Psoas muscle (tissue), 8 donors: ENCODE data around the gene FKBP11. TPM values are rescaled to one million over a fixed set of nuclear protein-coding genes. Genes with fewer than 3 reads are reported as not detected.
A peak's percentile ranks its signal among the peaks of the same experiment; 100 is the strongest.
"Not testable (repeated sequence)": the region's sequence is repeated elsewhere in the genome, so short reads cannot be mapped to it uniquely, and the experiment has no call there.

Experiments used
- ATAC-seq, 4 donors: fragments of 200-7000 bp; cut with Tn5 transposase; one replicate each; pipeline ENCODE4 v1.9.1; 2020; ENCODE audit warnings: moderate library complexity in 3 of 4, mild to moderate bottlenecking in 2 of 4
- DNase-seq, 2 donors: peaks; one replicate each; pipeline ENCODE4 v3.0.0-alpha.2; 2020
- H3K27ac ChIP-seq: fragments of 200-600 bp; one replicate; pipeline ENCODE4 v1.8.0; 2022
- H3K27me3 ChIP-seq, 3 donors: fragments of 200-600 bp in 1 of 3; one replicate each; pipeline versions ENCODE4 v1.6.1 to v1.8.0; 2013 to 2022; ENCODE audit warnings: low read length in 2 of 3, mild to moderate bottlenecking in 2 of 3, moderate library complexity in 1 of 3; ENCODE audit not compliant: insufficient read depth in 3 of 3
- H3K36me3 ChIP-seq, 2 donors: fragments of 200-600 bp in 1 of 2; one replicate each; pipeline versions ENCODE4 v1.6.1 to v1.8.0; 2013 to 2022; ENCODE audit warnings: low read depth in 1 of 2, mild to moderate bottlenecking in 1 of 2, moderate library complexity in 1 of 2; ENCODE audit not compliant: insufficient read depth in 1 of 2
- H3K4me1 ChIP-seq: fragments of 200-600 bp; one replicate; pipeline ENCODE4 v1.8.0; 2022
- H3K4me3 ChIP-seq: fragments of 200-600 bp; one replicate; pipeline ENCODE4 v1.8.0; 2022; ENCODE audit warnings: mild to moderate bottlenecking
- H3K9me3 ChIP-seq: fragments of 200-600 bp; one replicate; pipeline ENCODE4 v1.8.0; 2022
- CTCF ChIP-seq: fragments of 200-600 bp; IDR thresholded peaks from one replicate; pipeline ENCODE4 v1.8.0; 2022; ENCODE audit warnings: antibody characterized with exemption
- WGBS, 3 donors: extraction: QIAGEN DNeasy Blood & Tissue Kit; methylation state at CpG; one replicate each; pipeline versions ENCODE4 v1.1.6 to v1.1.7; 2013; 5-methylcytosine and 5-hydroxymethylcytosine counted together
- intact Hi-C, 2 donors: fragments of 100-400 bp; cut with DNase I; formaldehyde crosslinking; loops; one replicate each; pipeline versions ENCODE4 v1.11.0 to v1.14.2; 2022
- polyA plus RNA-seq, 3 donors: library from polyadenylated mRNA; stranded (reverse); fragments of 200-250 nt; gene quantifications; one replicate each; pipeline ENCODE4 v1.2.3, GENCODE V29; 2013
- total RNA-seq, 4 donors: library from RNA; stranded (reverse); fragmentation: NEBNext Ultra II Directional in 2 of 4; extraction: Animal tissue kit (Norgen Biotek cat#: 25700) in 2 of 4; gene quantifications; one replicate each; pipeline versions ENCODE4 v1.2.1 to v1.2.4, GENCODE V29; 2021 to 2023
- donor health status: healthy with polysubstance abuse.
- donor health status: DM: no; HTN: no; CAD: no; lungs with moderate emphysema.
- donor health status: Bipolar disorder and iron deficiency.
- donor health status: healthy.
- donor health status: DM: yes; HTN: yes; CAD: no.
- donor health status: DM: no; HTN: no; CAD: no.
- donor health status: DM: no; HTN: no; CAD: no.
- donor health status: DM: yes; HTN: yes; CAD: no.

FKBP11 gene
- total and polyA plus RNA-seq, 7 donors = 1.6 to 7.8 (median 2.6) TPM

- peaks cover 0 to 2% of the 10 kb centered on the region in 2 donors for H3K36me3 ChIP-seq
- WGBS, 3 donors = 1 to 2% (median 1%) methylated on average over 42 to 43 of the region's 43 CpGs
- H3K27me3 ChIP-seq = peaks cover 0 to 7% (median 0%) of the 10 kb centered on the region in 3 donors
- H3K4me3 ChIP-seq = peak overlapping the region; percentile 83
- H3K4me1 ChIP-seq = no peaks in the 10 kb centered on the region
- DNase-seq (peak; percentile 37 to 74), ATAC-seq (peak; percentile 69 to 90 (median 82))
- intact Hi-C loops = no loop called here
- no peak overlapping the region for H3K27ac ChIP-seq
- peak; percentile 50 for TF ChIP-seq CTCF
- H3K9me3 ChIP-seq = no peaks in the 10 kb centered on the region
Observed at GRCh38 chr12:48924617-48925303, 532 bp downstream of the FKBP11 start.

GRCh38 chr12:48923117-48923516 lies 2.2 kb downstream of the FKBP11 start:
- H3K4me3 ChIP-seq = no peak overlapping the region
- H3K27me3 ChIP-seq = peaks cover 0 to 7% (median 0%) of the 10 kb centered on the region in 3 donors
- WGBS, 3 donors = 90 to 96% (median 90%) methylated on average over 3 of the region's 3 CpGs
- ATAC-seq (no peak), DNase-seq (no peak)
- no peaks in the 10 kb centered on the region for H3K9me3 ChIP-seq
- no peak overlapping the region for H3K27ac ChIP-seq
- TF ChIP-seq CTCF = no peak
- intact Hi-C loops = no loop called here
- no peaks in the 10 kb centered on the region for H3K4me1 ChIP-seq
- peaks cover 0 to 2% of the 10 kb centered on the region in 2 donors for H3K36me3 ChIP-seq

GRCh38 chr12:48917857-48918537 lies 7.3 kb downstream of the FKBP11 start:
- intact Hi-C loops = no loop called here

GRCh38 chr12:48910196-48910595 lies 15.1 kb downstream of the FKBP11 start:
- no peak for ATAC-seq
- no peak for DNase-seq
- Histone ChIP-seq H3K4me1 (no peaks in the 10 kb centered on the region), H3K9me3 (no peaks in the 10 kb centered on the region), H3K36me3 (no peaks in the 10 kb centered on the region), H3K4me3 (no peak overlapping the region), H3K27me3 (peaks cover 0 to 14% (median 0%) of the 10 kb centered on the region in 3 donors), H3K27ac (no peak overlapping the region)
- no peak for TF ChIP-seq CTCF
- intact Hi-C loops = no loop called here

More at GRCh38 chr12:48917857-48918537, 7.3 kb downstream of the FKBP11 start:
- no peaks in the 10 kb centered on the region for H3K9me3 ChIP-seq
- TF ChIP-seq CTCF = no peak
- no peak for ATAC-seq
- DNase-seq = no peak
- H3K4me1 ChIP-seq = no peaks in the 10 kb centered on the region
- peaks cover 0 to 2% of the 10 kb centered on the region in 2 donors for H3K36me3 ChIP-seq
- no peaks in the 10 kb centered on the region for H3K27me3 ChIP-seq
- no peak overlapping the region for H3K4me3 ChIP-seq
- no peak overlapping the region for H3K27ac ChIP-seq
- 63 to 65% (median 64%) methylated on average over 3 of the region's 3 CpGs for WGBS, 3 donors

- 85 to 94% (median 86%) methylated on average over 11 of the region's 11 CpGs for WGBS, 3 donors
- ATAC-seq, H3K4me3 ChIP-seq, H3K4me1 ChIP-seq, H3K9me3 ChIP-seq, H3K27ac ChIP-seq, H3K36me3 ChIP-seq, DNase-seq, intact Hi-C loops: not testable (repeated sequence)
- H3K27me3 ChIP-seq = peaks cover 0 to 15% (median 0%) of the 10 kb centered on the region in 3 donors
Observed at GRCh38 chr12:48909698-48910097, 15.6 kb downstream of the FKBP11 start.
